ENCODE measurements around the gene VPS37B.

The VPS37B gene

DNA sequence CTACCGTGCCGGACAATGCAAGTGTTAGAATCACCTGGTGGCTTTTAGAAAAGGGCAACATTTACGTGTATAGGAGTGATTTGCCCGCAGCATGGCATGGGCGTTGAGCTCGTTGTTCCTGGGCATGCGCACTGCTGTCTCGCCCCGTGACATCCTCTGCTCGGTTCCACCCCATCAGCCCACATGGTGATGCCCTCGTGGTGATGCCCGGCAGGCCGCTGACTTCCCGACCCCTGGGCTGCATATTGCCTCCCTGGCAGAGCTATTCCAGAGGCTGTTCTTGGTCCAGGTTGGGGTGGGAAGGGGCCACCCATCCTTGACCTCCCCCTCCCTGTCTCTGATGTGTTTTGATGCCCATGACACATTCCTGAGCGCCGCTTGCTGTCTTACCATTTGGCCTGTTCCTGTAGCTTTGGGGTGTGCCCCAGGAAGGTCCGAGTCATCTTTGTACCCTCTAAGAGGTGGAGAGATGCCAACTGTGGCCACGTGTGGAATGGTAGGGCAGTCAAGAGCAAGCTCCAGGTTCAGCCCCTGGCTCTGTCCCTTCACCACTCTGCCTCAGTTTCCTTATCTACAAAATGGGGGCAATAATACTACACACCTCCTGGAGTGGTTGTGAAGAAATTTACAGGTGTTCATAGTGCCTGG, 55.9 kb downstream of the VPS37B start:
- DNase-seq (ENCODE audit: low spot score): no peak

DNA sequence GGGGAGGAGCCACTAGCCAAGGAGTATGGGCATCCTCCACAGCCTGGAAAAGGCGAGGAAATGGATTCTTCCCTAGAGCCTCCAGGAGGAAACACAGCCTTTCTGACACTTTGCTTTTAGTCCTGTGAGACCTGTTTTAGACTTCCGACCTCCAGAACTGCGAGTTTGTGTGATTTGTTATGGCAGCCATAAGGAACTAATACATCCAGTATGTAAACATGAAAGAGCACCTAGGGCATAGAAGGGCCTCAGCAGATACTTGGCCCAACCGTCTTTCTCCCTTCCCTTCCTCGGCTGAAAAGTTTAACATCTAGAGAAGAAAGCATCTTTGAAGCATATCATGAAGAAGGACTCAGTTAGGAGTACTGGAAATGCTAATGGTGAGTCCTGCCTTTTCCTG, 57.1 kb downstream of the VPS37B start:
- DNase-seq (ENCODE audit: low spot score): no peak

DNA sequence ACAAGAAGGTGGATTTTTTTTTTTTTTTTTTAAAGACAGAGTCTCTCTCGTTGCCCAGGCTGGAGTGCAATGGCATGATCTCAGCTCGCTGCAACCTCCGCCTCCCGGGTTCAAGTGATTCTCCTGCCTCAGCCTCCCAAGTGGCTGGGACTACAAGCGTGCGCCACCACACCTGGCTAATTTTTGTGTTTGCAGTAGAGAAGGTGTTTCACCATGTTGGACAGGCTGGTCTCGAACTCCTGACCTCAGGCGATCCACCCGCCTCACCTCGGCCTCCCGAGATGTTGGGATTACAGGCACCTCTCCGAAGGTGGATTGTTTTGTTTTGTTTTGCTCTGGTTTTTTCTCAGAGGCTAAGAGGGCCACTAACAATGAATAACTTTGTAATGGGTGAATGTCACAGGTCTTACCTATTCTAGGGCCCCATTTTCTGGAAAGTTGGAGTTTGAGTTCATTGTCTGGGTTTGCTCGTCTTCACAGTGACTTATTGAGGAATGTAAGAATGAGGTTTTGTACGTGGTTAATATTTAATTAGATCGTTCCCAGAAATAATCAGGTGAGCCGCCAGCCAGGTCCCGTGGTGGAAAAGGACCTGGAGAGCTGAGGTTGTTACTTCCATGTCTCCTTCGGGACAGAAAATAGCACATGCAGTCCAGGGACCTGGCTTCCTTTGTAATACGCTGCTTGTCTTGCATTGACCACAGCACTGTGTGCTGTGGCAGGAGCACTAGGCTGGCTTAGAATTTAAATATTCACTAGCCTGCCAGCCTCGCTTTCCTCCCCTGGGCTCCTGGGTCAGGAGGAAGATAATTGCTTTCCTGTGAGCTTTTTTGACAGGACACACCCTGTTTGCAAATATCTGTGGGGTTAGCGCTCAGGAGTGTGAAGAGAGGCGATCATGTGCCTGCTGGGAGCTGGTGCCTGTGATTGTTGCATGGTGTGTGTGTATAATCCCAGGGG, 58.3 kb downstream of the VPS37B start:
- DNase-seq (ENCODE audit: low spot score): no peak

DNA sequence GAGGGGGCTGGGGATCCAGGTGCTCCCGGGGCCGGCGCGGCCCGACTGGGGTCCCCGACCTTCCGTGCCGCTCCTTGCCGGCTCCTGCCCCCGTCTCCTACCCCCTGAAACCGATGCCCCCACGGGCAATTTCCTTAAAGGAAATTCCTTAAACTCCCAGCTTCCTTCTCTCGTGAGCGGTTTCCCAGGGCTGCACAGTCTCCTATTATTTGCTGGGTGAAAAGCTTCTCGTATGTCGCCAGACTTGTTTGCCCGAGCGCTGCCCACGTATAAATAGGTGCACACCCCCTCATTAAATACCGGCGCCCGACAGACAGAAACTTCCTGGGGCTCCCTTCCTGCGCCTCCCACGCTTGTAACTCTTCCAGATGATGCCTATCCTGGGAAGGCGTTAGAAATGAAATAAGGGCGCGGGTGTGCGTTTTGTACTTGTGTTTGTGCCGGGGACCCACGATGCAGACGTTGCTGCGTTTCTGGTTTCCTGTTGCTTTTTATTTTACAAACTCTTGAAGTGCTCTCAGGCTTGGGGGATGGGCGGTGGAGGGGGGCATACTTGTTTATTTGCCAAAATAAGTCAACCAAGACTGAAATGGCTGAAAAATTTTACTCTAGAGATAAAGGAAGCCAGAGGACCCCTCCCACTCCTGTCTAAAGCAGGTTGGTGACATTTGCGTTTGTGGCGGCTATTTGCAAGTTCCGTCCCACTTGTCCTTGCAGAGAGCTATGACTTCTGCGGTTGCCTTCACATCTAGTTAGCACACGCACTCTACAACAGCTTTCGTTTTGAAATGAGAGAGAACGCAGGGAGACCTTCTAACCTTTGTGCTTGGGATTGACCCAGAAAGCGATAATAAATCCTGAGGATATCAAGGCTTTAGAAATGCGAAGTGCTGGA, 59.6 kb downstream of the VPS37B start:
- peak; percentile 86 for DNase-seq (ENCODE audit: low spot score)

DNA sequence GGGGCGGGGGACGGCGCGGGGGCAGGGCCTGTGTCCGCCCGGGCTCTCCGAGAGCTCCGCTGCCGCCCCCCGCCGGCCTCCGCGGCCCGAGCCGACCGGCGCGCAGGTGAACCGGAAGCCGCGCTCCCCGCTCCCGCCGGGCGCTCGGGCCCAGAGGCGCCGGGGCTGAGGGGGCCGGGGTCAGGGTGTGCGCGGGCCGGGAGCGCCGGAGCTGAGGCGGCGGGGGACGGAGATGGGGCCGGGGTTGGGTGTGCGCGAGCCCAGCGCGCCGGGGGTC, 60.2 kb downstream of the VPS37B start:
- peak; percentile 83 for DNase-seq (ENCODE audit: low spot score)

DNA sequence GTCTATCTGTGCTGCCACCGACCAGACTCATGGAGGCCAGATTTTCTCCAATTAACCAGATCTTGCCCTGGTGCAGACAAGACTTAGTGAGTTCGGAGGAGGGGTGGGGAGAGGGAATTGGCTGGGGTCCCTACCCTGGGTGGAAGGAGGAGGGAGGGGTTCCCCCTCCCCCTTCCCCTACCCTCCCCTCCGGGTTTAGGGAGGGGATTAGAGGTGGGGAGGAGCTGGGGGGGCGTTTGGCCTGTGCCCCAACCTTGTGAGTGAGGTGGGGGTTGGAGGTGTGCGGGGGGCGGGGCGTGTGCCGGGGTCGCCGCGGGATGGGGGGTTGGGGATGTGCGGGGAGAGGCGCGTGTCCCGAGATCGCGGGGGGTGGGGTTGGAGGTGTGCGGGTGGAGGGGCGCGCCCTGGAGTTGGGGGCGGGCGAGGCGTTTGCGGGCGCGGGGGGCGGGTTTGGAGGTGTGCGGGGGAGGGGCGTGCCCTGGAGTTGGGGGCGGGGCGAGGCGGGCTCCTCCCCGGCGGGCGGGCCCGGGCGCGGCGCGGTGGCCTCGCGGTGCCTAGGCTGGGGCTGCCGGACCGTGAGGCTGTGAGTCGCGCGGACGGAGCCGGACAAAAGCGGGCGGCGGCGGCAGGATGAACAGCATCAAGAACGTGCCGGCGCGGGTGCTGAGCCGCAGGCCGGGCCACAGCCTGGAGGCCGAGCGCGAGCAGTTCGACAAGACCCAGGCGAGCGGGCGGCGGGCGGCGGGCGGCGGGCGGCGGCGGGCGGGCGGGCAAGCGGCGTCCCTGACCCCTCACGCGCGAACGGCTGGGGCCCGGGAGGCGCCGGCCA, 60.8 kb downstream of the VPS37B start, which contains the start of gene HIP1R:
Gene HIP1R, plus strand, starts transcription at position 537 of the 829 bp plus-strand sequence. Its CDS starts 94 bp downstream, at position 631.
- peak; percentile 85 for DNase-seq (ENCODE audit: low spot score)

DNA sequence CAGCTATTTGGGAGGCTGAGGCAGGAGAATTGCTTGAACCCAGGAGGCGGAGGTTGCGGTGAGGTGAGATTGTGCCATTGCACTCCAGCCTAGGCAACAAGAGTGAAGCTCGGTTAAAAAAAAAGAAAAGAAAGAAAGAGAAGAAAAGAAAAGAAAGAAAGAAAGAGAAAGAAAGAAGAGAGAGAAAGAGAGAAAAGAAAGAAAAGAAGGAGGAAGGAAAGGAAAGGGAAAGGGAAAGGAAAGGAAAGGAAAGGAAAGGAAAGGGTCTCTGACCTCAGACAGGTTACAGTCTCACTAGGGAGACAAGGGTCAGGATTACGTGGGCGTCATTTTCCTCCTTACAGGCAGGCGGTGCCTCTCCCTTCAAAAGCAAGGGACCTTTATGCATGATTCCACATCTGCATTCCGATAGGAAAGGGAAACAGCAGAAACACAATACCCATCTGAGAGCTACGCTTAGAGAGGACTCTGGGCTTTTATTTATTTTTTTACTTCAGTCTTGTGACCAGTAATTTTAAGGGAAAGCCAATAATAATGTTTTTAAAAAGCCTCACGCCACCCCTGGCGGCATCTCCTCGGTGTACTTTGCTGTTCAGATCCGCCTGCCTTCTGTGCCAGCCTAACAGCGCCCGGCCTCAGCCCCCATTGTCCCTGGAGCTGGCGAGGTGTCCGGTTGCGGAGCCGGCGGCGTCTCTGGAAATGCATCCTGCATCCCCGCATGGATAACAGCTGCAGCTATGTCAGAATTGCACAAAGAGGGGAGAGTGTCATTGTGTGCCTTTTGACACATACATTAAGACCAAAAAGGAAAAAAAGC, 61.6 kb downstream of the VPS37B start:
- peak; percentile 41 for DNase-seq (ENCODE audit: low spot score)

DNA sequence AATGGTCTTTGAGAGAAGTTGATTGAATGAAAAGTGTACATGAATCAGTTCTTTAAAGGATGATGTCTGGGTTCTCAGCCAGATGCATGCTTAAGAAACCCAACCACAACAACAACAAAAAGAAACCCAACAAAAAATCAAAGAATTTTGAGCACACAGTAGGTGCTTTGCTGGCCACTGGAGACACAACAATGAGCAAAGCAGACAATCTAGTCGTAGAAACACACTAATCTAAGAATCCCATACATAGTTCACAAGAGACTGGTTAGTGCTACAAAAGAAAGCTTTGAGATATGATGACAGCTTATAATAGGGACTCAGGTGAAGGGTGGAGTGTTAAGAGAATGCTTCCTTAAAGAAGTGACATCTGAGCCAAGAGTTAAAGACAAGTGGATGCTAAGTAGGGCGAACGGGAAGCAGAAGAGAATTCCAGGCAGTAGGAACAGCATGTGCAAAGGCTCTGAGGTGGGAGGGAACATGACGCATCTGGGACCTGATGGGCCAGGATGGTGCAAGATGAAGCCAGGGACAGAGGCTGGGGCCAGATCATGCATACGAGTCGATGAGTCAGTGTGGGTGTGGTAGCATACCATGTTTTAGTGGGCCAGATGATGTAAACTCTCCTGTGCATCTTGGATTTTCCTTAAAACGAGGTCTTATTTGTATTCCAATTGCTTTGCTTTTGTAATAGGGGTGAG, 65.3 kb downstream of the VPS37B start:
- DNase-seq (ENCODE audit: low spot score): no peak

DNA sequence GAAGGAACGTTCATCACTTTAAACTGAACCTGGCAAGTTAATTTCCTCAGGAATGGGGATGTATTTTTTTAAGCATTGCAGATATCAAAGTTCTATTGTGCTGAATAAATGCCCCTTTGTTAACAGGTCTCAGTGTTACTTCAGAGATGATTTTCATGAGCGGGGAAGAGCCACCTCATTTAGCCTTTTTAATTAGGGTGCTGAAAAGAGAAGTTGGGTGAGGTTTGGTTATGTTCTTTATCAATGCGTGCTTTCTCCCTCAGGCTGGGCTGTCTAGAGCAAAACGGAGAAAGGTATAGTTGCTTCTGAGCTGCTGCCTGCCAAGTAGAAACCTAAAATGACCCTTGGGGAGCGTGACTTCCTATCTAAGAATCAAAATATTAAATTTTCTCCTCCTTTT, 68.7 kb downstream of the VPS37B start:
- DNase-seq (ENCODE audit: low spot score): no peak

DNA sequence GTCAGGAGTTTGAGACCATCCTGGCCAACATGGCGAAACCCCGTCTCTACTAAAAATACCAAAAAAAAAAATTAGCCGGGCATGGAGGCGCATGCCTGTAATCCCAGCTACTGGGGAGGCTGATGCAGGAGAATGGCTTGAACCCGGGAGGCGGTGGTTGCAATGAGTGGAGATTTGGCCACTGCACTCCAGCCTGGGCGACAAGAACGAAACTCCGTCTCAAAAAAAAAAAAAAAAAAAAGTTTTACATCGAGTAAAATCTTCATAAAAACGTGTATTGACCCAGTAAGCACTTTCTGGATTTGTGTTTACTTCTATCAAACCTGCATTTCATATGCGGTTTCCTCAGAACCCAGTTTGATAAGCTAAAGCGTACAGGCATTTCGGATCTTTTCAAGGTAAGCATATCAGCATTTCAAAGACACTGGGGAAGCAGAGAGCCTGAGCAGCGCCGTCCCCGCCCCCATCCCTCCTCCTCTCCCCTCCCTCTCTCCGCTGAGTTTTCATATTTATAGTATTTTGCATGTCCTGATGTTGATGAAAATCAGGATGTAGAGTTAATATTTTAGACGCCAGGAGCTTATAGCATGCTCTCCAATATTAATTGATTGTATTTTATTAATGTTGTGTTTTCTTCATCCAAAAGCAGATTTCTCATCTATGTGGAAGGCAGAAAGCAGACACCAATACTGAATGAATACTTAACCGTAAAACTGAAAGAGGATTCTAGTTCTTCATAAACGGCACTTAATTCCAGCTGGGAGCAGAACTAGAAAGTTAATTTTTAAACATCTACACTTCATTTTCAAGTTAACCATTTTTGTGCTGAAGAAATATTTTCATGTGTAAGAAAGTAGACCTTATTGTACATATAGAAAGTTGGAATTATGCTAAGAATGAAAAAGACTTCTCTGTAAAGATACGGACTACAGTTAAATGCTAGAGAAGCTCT, 69.9 kb downstream of the VPS37B start:
- DNase-seq (ENCODE audit: low spot score): no peak

DNA sequence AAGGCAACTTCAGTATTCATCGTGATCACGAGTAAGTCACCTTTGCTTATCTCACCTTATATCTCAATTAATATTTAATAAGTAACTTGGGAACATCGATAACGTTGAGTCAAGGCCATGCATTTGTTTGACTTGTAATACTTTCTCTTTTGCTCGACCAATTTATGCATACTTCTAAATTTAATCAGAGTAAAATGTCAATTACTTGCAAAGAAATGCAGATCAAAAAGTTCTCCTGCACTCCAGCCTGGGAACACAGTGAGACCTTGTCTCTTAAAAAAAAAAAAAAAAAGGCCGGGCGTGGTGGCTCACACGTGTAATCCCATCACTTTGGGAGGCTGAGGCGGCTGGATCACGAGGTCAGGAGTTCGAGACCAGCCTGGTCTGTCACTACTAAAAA, 72.5 kb downstream of the VPS37B start:
- DNase-seq (ENCODE audit: low spot score): no peak

DNA sequence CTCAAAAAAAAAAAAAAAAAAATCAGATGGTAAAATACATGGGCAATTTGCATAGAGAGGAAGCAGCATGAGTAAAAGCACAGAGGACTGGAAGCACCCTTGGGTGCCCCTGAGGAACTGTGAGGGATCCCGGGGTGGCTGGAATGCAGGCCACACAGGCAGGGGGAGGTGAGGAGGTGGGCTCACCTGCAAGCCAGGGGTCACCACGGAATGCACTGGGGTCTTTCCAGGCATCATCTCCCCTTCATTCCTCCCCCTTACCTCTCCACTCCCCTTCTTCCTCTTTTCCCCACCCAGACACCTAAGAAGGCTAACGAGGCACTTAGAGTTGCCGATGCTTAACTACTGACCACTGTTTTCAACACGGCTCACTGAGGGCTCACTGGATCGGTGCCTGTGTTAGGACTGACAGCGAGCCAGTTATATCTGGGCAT, 75.1 kb downstream of the VPS37B start:
- DNase-seq (ENCODE audit: low spot score): peak; percentile 76

DNA sequence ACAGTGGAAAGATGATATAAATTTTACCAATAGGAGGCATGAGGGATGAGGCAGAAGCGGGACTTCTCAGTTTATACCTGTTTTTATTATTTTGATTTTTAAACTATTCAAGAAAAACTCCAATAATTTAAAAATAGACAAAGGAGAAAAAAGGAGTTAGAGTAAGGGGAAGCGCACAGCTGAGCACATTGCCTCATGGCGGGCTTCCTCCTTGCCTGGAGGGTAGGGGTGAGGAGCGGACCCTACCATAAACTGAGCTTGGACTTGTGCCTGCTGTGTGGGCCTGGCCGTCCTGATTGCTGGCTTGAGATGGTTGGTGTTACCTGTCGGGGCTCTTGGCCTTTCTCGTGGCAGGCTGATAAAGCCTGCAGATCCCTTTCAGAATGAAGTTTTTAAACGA, 75.8 kb downstream of the VPS37B start:
- DNase-seq (ENCODE audit: low spot score): no peak

DNA sequence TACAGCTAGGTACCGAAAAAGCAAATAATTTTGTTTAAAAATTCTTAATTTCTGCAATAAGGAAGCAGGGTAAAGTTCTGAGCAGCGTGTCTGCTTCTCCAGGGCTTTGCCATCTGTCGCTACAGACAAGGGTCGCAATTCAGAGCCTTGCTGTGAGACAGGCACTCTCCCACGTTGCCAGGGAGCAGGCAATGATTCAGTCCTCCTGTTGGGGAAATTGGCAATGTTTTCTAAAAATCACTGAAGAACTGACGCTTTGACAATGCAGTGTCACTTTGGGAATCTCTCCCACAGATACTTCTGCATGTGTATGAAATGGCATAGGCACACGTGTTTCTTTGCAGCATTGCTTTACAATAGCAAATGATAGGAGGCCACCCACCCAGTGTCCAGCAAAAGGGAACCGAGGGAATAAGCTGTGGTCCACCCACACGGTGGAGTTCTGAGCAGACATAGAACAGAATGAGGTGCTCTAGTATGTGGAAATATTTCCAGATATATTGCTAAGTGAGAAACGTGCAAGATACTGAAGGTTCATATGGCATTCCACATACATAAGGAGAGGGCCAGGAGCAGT, 76.6 kb downstream of the VPS37B start:
- DNase-seq (ENCODE audit: low spot score): no peak
